Activated CD8-positive, alpha-beta memory T cell treated with anti-CD3 and anti-CD28 coated beads, Interleukin-2, amount 50 U/mL, for 4 hours (primary cell): Measurements from ENCODE around the gene CXXC4.
A peak's percentile ranks its signal among the peaks of the same experiment; 100 is the strongest.

Experiments
- DNase-seq: peaks from one replicate; pipeline ENCODE4 v3.0.0-alpha.2; 2020

Gene CXXC4

GRCh38 chr4:104494822-104495559 lies at the start of gene CXXC4:
TSS of gene CXXC4 (minus strand) at chr4:104494894. CDS start at chr4:104491802, 3,092 bp downstream.
- peak; percentile 16 for DNase-seq

GRCh38 chr4:104533156-104533555 lies 38.5 kb upstream of the CXXC4 start:
- no peak for DNase-seq

GRCh38 chr4:104532677-104533076 lies 38.0 kb upstream of the CXXC4 start:
- no peak for DNase-seq

GRCh38 chr4:104531390-104531789 lies 36.7 kb upstream of the CXXC4 start:
- no peak for DNase-seq

- DNase-seq = no peak
These were observed 35.7 kb upstream of the CXXC4 start for GRCh38 chr4:104530426-104530825.

GRCh38 chr4:104524591-104524990 lies 29.9 kb upstream of the CXXC4 start:
- DNase-seq = no peak

GRCh38 chr4:104524026-104524425 lies 29.3 kb upstream of the CXXC4 start:
- no peak for DNase-seq

- DNase-seq = no peak
These were observed 24.9 kb upstream of the CXXC4 start for GRCh38 chr4:104519588-104519987.

- no peak for DNase-seq
These were observed 22.2 kb upstream of the CXXC4 start for GRCh38 chr4:104516884-104517283.

GRCh38 chr4:104508224-104508623 lies 13.5 kb upstream of the CXXC4 start:
- no peak for DNase-seq

GRCh38 chr4:104507112-104507511 lies 12.4 kb upstream of the CXXC4 start:
- DNase-seq = no peak

GRCh38 chr4:104504536-104504935 lies 9.8 kb upstream of the CXXC4 start:
- no peak for DNase-seq

GRCh38 chr4:104502471-104502870 lies 7.8 kb upstream of the CXXC4 start:
- no peak for DNase-seq

- DNase-seq = no peak
These were observed 6.6 kb upstream of the CXXC4 start for GRCh38 chr4:104501290-104501689.

GRCh38 chr4:104500442-104500841 lies 5.7 kb upstream of the CXXC4 start:
- DNase-seq = no peak

- no peak for DNase-seq
These were observed 509 bp downstream of the CXXC4 start for GRCh38 chr4:104494185-104494584.

- DNase-seq = no peak
These were observed 1.4 kb downstream of the CXXC4 start for GRCh38 chr4:104493081-104493831.

- no peak for DNase-seq
These were observed 2.4 kb downstream of the CXXC4 start for GRCh38 chr4:104492183-104492771.

GRCh38 chr4:104491481-104492182 lies 3.1 kb downstream of the CXXC4 start:
- DNase-seq = peak; percentile 45

- peak; percentile 50 for DNase-seq
These were observed 3.8 kb downstream of the CXXC4 start for GRCh38 chr4:104490770-104491480.

- no peak for DNase-seq
These were observed 4.5 kb downstream of the CXXC4 start for GRCh38 chr4:104490096-104490769.

- no peak for DNase-seq
These were observed 5.0 kb downstream of the CXXC4 start for GRCh38 chr4:104489731-104490095.
